GM12878 (cell line): ENCODE results near the gene GRM7. TPM values are rescaled to one million over a fixed set of nuclear protein-coding genes. Genes with fewer than 3 reads are reported as not detected.

Source experiments
- ATAC-seq: fragments of 200-7000 bp; cut with Tn5 transposase; 3 replicates; pipeline ENCODE4 v1.9.1; 2020; ENCODE audit warnings: mild to moderate bottlenecking, moderate library complexity
- BruUV-seq: library from RNA; stranded (reverse); fragments of 400-500 nt; replicated peaks from 2 replicates; lab custom pipeline; 2021; lab: Mats Ljungman, UMichigan
- CTCF ChIA-PET: fragments of 300-600 bp; sonication (Branson Sonifier 250); formaldehyde crosslinking; extraction: SDS; loops from one replicate; lab custom pipeline; 2021; ENCODE audit warnings: inconsistent platforms; lab: Yijun Ruan, JAX
- POLR2A ChIA-PET: fragments of 350-600 bp; formaldehyde crosslinking; extraction: SDS; loops from one replicate; lab custom pipeline; 2021; ENCODE audit warnings: inconsistent platforms; lab: Charles Lee
- RAD21 ChIA-PET: fragments of 300-600 bp; sonication (Branson Sonifier 250); formaldehyde crosslinking; loops from one replicate; lab custom pipeline; 2023; ENCODE audit warnings: antibody characterized with exemption; ENCODE audit not compliant: unreplicated experiment; lab: Charles Lee
- SMC1A ChIA-PET: fragments of 300-600 bp; sonication (Branson Sonifier 250); formaldehyde crosslinking; loops from one replicate; lab custom pipeline; 2023; ENCODE audit not compliant: unreplicated experiment, uncharacterized antibody; lab: Charles Lee
- DNase-seq: peaks from one replicate; pipeline ENCODE4 v3.0.0-alpha.2; 2011; ENCODE audit warnings: low read depth, low spot score
- FAIRE-seq: peaks from 3 replicates; lab custom pipeline; 2011; peaks lifted over from hg19 to GRCh38; lab: Jason Lieb, UNC
- H2AFZ ChIP-seq: 2 replicates; pipeline ENCODE4 v1.6.0; 2011; ENCODE audit warnings: low read depth, low read length, control low read depth; ENCODE audit not compliant: control insufficient read depth
- H3K27ac ChIP-seq: 2 replicates; pipeline ENCODE4 v1.5.1; 2011; ENCODE audit warnings: control low read depth; ENCODE audit not compliant: control insufficient read depth, insufficient read depth
- H3K27me3 ChIP-seq, 2 experiments: replicated peaks in 1 of 2; 2 replicates each; pipeline versions ENCODE4 v1.6.0 to v1.6.1; 2011; ENCODE audit warnings: low read length in 1 of 2; ENCODE audit not compliant: control insufficient read depth in 2 of 2, insufficient read depth in 2 of 2
- H3K36me3 ChIP-seq, 2 experiments: 2 replicates each; pipeline ENCODE4 v1.5.1; 2011; ENCODE audit warnings: low read length in 1 of 2; ENCODE audit not compliant: control insufficient read depth in 2 of 2, insufficient read depth in 2 of 2
- H3K4me1 ChIP-seq: 2 replicates; pipeline ENCODE4 v1.6.1; 2011; ENCODE audit warnings: mild to moderate bottlenecking, low read length, moderate library complexity, mixed read lengths; ENCODE audit not compliant: control insufficient read depth, insufficient read depth
- H3K4me2 ChIP-seq: 2 replicates; pipeline ENCODE4 v1.6.0; 2011; ENCODE audit warnings: control low read depth; ENCODE audit not compliant: control insufficient read depth, insufficient read depth
- H3K4me3 ChIP-seq: fragments of 200-600 bp; sonication (generic); 2 replicates; pipeline ENCODE4 v1.5.1; 2016
- H3K79me2 ChIP-seq: 2 replicates; pipeline ENCODE4 v1.6.0; 2011; ENCODE audit warnings: low read length; ENCODE audit not compliant: control insufficient read depth, insufficient read depth
- H3K9ac ChIP-seq: 2 replicates; pipeline ENCODE4 v1.8.0; 2011; ENCODE audit warnings: low read length, control low read depth, mixed read lengths; ENCODE audit not compliant: control insufficient read depth, insufficient read depth
- H3K9me3 ChIP-seq: replicated peaks from 3 replicates; pipeline ENCODE4 v1.5.1; 2011; ENCODE audit warnings: mild to moderate bottlenecking, low read length; ENCODE audit not compliant: control insufficient read depth, insufficient read depth
- H4K20me1 ChIP-seq: 2 replicates; pipeline ENCODE4 v1.6.0; 2011; ENCODE audit not compliant: control insufficient read depth, insufficient read depth
- ATF7 ChIP-seq: fragments of 450-650 bp; IDR thresholded peaks from 2 replicates; pipeline ENCODE4 v1.6.1; 2016; ENCODE audit warnings: low read depth, mild to moderate bottlenecking
- CEBPZ ChIP-seq: fragments of 150-350 bp; IDR thresholded peaks from 2 replicates; pipeline ENCODE4 v1.6.1; 2016; ENCODE audit warnings: low read depth, low read length
- DPF2 ChIP-seq: fragments of 450-650 bp; IDR thresholded peaks from 2 replicates; pipeline ENCODE4 v1.6.1; 2017; ENCODE audit warnings: mild to moderate bottlenecking
- E2F8 ChIP-seq: fragments of 450-650 bp; IDR thresholded peaks from 2 replicates; pipeline ENCODE4 v1.6.1; 2018; ENCODE audit warnings: mild to moderate bottlenecking, low read depth, moderate library complexity; ENCODE audit not compliant: partially characterized antibody
- JUND ChIP-seq: IDR thresholded peaks from 2 replicates; pipeline ENCODE4 v1.6.1; 2012; ENCODE audit warnings: low read depth, mild to moderate bottlenecking, low read length, improper control_type of control experiment, moderate library complexity
- MTA2 ChIP-seq: fragments of 450-650 bp; IDR thresholded peaks from 2 replicates; pipeline ENCODE4 v1.6.1; 2016; ENCODE audit warnings: low read depth, mild to moderate bottlenecking, moderate library complexity
- NR2C1 ChIP-seq: fragments of 450-650 bp; IDR thresholded peaks from 2 replicates; pipeline ENCODE4 v1.6.1; 2017; ENCODE audit warnings: antibody characterized with exemption, mild to moderate bottlenecking, moderate library complexity
- RB1 ChIP-seq: fragments of 450-650 bp; formaldehyde crosslinking; IDR thresholded peaks from 2 replicates; pipeline ENCODE4 v1.6.1; 2017; ENCODE audit warnings: mild to moderate bottlenecking, borderline replicate concordance
- SMAD1 ChIP-seq: fragments of 450-650 bp; IDR thresholded peaks from 2 replicates; pipeline ENCODE4 v1.6.1; 2018; ENCODE audit warnings: mild to moderate bottlenecking, low read depth; ENCODE audit not compliant: partially characterized antibody
- SP1 ChIP-seq: IDR thresholded peaks from one replicate; pipeline ENCODE4 v1.6.1; 2011; ENCODE audit warnings: low read depth, low read length
- SPI1 ChIP-seq: IDR thresholded peaks from 2 replicates; pipeline ENCODE4 v1.6.1; 2011; ENCODE audit warnings: low read depth, mild to moderate bottlenecking, low read length, moderate library complexity, borderline replicate concordance; ENCODE audit not compliant: insufficient read depth
- USF1 ChIP-seq: IDR thresholded peaks from 2 replicates; pipeline ENCODE4 v1.6.1; 2011; ENCODE audit warnings: borderline replicate concordance, low read depth, mild to moderate bottlenecking, moderate library complexity, mixed read lengths, low read length; ENCODE audit not compliant: insufficient read depth; ENCODE audit errors: extremely low read length
- ZNF24 ChIP-seq: fragments of 450-650 bp; IDR thresholded peaks from 2 replicates; pipeline ENCODE4 v1.6.1; 2017; ENCODE audit warnings: antibody characterized with exemption, mild to moderate bottlenecking
- ZNF274 ChIP-seq: IDR thresholded peaks from one replicate; pipeline ENCODE4 v1.8.0; 2011; ENCODE audit not compliant: insufficient read length, insufficient read depth
- in situ Hi-C: fragments of 300-500 bp; cut with MboI; formaldehyde crosslinking; loops from 9 replicates; pipeline ENCODE4 v1.14.3; 2018; ENCODE audit warnings: mixed read lengths
- intact Hi-C: fragments of 100-400 bp; cut with micrococcal nuclease; formaldehyde crosslinking; loops from one replicate; pipeline ENCODE4 v1.14.2; 2022; ENCODE audit not compliant: unreplicated experiment
- polyA plus RNA-seq, 11 experiments: library from polyadenylated mRNA; depleted of rRNA in 4 of 11; unstranded in 6 of 11; stranded (reverse) in 5 of 11; fragments of >200 nt; fragmentation: Nextera tagmentation in 4 of 11; fragmentation: Illumina TruSeq in 1 of 11; extraction: Ambion mirVana in 4 of 11; extraction: Trizol in 1 of 11; gene quantifications; 1 replicate in 1 of 11; 2 replicates in 10 of 11; pipeline versions ENCODE4 v1.2.1 to v1.2.3, GENCODE V29; 2011 to 2016; ENCODE audit warnings: inconsistent platforms in 2 of 11, missing spikeins in 2 of 11, low read depth in 1 of 11
- total RNA-seq, 4 experiments: library from RNA; depleted of rRNA in 3 of 4; stranded (reverse); fragments of >200 nt in 3 of 4; fragmentation: Illumina TruSeq in 1 of 4; extraction: Trizol in 1 of 4; gene quantifications; 2 replicates each; pipeline versions ENCODE4 v1.2.1 to v1.2.3, GENCODE V29; 2013 to 2021
- TF ChIP-seq, protein P1 (sequence below): IDR thresholded peaks from 2 replicates; pipeline ENCODE4 v1.6.1; 2012; ENCODE audit warnings: low read depth, low read length, improper control_type of control experiment

GRM7 gene
- total and polyA plus RNA-seq, 10 of the 15 experiments (the other 5 are each of a cell fraction or from before 2014, with no cell fraction given) = not detected

DNA sequence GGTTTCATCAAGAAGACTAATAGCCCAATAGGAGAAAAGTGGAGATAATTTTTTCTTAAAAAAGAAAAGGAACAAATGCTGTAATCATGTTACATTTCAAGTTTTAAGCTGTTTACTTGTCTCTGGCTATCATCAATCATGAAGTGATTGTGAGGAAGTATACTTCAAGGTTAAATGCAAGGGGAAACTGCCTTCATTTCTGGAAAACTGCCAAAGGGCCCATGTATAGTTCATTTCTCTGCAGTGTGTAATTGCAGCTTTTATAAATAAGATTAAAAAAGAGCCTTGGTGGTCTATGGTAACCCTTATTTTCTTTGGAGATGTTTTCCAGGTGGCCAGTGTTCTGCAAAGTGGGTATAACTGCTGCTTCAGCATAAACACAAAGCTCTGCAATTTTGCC lies 101.9 kb downstream of the GRM7 start:
- H3K36me3 ChIP-seq = no peaks in the 10 kb centered on the region
- H4K20me1 ChIP-seq = no peaks in the 10 kb centered on the region
- H3K4me1 ChIP-seq = no peaks in the 10 kb centered on the region
- in situ Hi-C loops = no loop called here
- H3K4me2 ChIP-seq = no peak overlapping the region
- ATAC-seq = no peak
- no peak for FAIRE-seq
- no peak overlapping the region for H2AFZ ChIP-seq
- TF ChIP-seq MTA2 = no peak
- TF ChIP-seq SPI1 = no peak
- TF ChIP-seq, protein P1, sequence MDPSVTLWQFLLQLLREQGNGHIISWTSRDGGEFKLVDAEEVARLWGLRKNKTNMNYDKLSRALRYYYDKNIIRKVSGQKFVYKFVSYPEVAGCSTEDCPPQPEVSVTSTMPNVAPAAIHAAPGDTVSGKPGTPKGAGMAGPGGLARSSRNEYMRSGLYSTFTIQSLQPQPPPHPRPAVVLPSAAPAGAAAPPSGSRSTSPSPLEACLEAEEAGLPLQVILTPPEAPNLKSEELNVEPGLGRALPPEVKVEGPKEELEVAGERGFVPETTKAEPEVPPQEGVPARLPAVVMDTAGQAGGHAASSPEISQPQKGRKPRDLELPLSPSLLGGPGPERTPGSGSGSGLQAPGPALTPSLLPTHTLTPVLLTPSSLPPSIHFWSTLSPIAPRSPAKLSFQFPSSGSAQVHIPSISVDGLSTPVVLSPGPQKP = no peak
- no peak for TF ChIP-seq ATF7
- TF ChIP-seq CEBPZ = no peak
- no peak for TF ChIP-seq DPF2
- TF ChIP-seq ZNF274 = no peak
- no peak for TF ChIP-seq NR2C1
- no peak for TF ChIP-seq JUND
- TF ChIP-seq SP1 = no peak
- no peak for TF ChIP-seq SMAD1
- TF ChIP-seq ZNF24 = no peak
- no peak for TF ChIP-seq E2F8
- TF ChIP-seq RB1 = no peak
- no peak for TF ChIP-seq USF1
- TF ChIP-seq, all 136 proteins: peak for 0
- Histone ChIP-seq H3K9ac (no peak overlapping the region), H3K79me2 (no peaks in the 10 kb centered on the region), H3K9me3 (no peaks in the 10 kb centered on the region), H3K4me3 (no peak overlapping the region), H3K27ac (no peak overlapping the region), H3K27me3 (no peaks in the 10 kb centered on the region)
- no peak for DNase-seq
- intact Hi-C loops = no loop called here
- ChIA-PET RAD21 (no interaction called here), CTCF (no interaction called here), SMC1A (interaction anchor here (1.8 kb wide), 1 partner anchor 9 kb away, joined by 3 read pairs; no protein-coding TSS in a partner anchor), POLR2A (no interaction called here)
- BruUV-seq = no TSS peak
